ENCODE results near the gene PHF3. TPM values are rescaled to one million over a fixed set of nuclear protein-coding genes. Genes with fewer than 3 reads are reported as not detected.

PHF3 gene
- total and polyA plus RNA-seq, 2 experiments from 2014 or later = 37.1 to 77.3 TPM

DNA sequence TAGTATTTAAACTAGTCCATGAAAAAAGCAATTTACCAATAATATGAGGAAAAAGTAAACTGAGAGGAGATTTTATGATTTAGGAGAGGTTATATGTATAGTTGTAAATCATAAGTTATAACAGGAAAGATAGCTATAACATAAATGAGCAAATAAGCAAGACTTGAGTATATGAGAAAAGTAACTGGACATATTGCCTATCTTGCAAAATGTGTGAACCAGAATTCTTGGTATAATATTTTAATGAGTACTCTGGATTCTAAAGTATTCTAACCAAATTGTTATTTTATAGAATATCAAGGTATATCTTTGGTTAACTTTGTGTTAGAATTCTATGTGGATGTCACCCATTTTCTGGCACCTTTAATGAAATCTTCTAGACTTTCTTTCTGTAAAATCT lies 124.6 kb downstream of the PHF3 start:
- Histone ChIP-seq H4K20me1 (replicated peaks; ENCODE audit: insufficient read depth) (no peaks in the 10 kb centered on the region), H3K79me2 (replicated peaks; ENCODE audit: insufficient read depth) (no peaks in the 10 kb centered on the region), H3K9me2 (ENCODE audit: insufficient read depth) (no peaks in the 10 kb centered on the region), H3K4me3 (no peak overlapping the region), H2AFZ (no peak overlapping the region), H3K27me3 (ENCODE audit: insufficient read depth) (no peaks in the 10 kb centered on the region), H3K4me1 (ENCODE audit: insufficient read depth) (no peaks in the 10 kb centered on the region), H3K36me3 (ENCODE audit: insufficient read depth) (no peaks in the 10 kb centered on the region), H3K4me2 (no peak overlapping the region), H3K27ac (ENCODE audit: low read depth) (no peak overlapping the region), H3F3A (replicated peaks; ENCODE audit: low read depth) (no peaks in the 10 kb centered on the region)
- Mint-ChIP-seq H3K27me3 (ENCODE audit: insufficient read depth, low read depth, poor library complexity) (no peaks in the 10 kb centered on the region), H3K36me3 (ENCODE audit: low read depth) (peaks cover 20% of the 10 kb centered on the region; the same call in 2 of the 3 replicates), H3K4me3 (no peak overlapping the region), H3K27ac (no peak overlapping the region), H3K9me3 (peaks cover 23% of the 10 kb centered on the region), H3K4me1 (peaks cover 4% of the 10 kb centered on the region; the same call in 1 of the 3 replicates)
- no peak for ATAC-seq
- no peak for TF ChIP-seq STAT1 (IDR thresholded peaks at IDR 0.05; ENCODE audit: unreplicated experiment)
- no peak for TF ChIP-seq CREB1 (CRISPR knock-in tag; IDR thresholded peaks at IDR 0.05; ENCODE audit: low read depth)
- TF ChIP-seq POLR2AphosphoS5 (IDR thresholded peaks at IDR 0.05; ENCODE audit: low read depth) = no peak
- TF ChIP-seq NANOG (IDR thresholded peaks at IDR 0.05; ENCODE audit: borderline replicate concordance) = no peak
- TF ChIP-seq, protein P1, sequence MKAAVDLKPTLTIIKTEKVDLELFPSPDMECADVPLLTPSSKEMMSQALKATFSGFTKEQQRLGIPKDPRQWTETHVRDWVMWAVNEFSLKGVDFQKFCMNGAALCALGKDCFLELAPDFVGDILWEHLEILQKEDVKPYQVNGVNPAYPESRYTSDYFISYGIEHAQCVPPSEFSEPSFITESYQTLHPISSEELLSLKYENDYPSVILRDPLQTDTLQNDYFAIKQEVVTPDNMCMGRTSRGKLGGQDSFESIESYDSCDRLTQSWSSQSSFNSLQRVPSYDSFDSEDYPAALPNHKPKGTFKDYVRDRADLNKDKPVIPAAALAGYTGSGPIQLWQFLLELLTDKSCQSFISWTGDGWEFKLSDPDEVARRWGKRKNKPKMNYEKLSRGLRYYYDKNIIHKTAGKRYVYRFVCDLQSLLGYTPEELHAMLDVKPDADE (IDR thresholded peaks at IDR 0.05) = no peak
- TF ChIP-seq ZNF114 (CRISPR knock-in tag; IDR thresholded peaks at IDR 0.05) = no peak
- TF ChIP-seq JUNB (IDR thresholded peaks at IDR 0.05; ENCODE audit: unreplicated experiment) = no peak
- no peak for TF ChIP-seq EZH2phosphoT487 (IDR thresholded peaks at IDR 0.05; ENCODE audit: unreplicated experiment)
- no peak for TF ChIP-seq EZH2 (IDR thresholded peaks at IDR 0.05; ENCODE audit: low read depth, unreplicated experiment)
- TF ChIP-seq REST (IDR thresholded peaks at IDR 0.05; ENCODE audit: unreplicated experiment) = no peak
- TF ChIP-seq CTCF (conservative IDR thresholded peaks at IDR 0.05; ENCODE audit: low read depth in 2 of 2) = no peak
- no peak for TF ChIP-seq ZNF462 (CRISPR knock-in tag; IDR thresholded peaks at IDR 0.05)
- no peak for TF ChIP-seq ZNF331 (CRISPR knock-in tag; IDR thresholded peaks at IDR 0.05; ENCODE audit: low read depth)
- no peak for DNase-seq (ENCODE audit: low spot score)
